ENCODE results near the gene TRIM46. TPM values are rescaled to one million over a fixed set of nuclear protein-coding genes. Genes with fewer than 3 reads are reported as not detected.

TRIM46 gene
- total and polyA plus RNA-seq, 7 donors: 0.16 to 3.0 (median 0.64) TPM; not detected in 1

DNA sequence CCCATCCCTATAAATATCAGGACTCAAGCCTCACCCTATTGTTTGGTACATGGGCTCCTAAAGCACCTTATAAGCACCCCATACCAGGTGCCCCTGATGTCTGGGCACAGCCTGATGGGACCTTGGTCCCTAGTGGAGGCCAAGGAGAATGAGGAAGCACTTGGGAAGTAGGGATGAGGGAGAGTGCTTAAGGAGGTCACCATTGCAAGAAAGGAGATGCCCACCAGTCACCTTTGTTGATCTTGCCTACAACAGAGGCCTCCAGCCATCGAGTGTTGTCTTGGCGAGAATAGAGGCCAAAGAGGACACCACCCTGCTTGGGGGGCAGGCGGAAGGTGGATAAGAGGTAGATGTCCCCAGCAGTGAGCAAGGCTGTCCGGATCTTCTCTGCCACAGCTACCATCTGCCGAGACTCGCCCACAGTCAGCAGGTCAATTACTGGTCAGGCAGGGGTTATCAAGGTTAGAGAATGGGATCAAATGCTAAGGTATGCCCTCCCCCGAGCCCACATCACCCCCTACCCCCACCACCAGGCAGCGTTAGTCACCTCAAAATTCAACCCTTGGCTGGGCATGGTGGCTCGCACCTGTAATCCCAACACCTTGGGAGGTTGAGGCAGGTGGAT lies 32.4 kb downstream of the TRIM46 start:
- H3K9me3 ChIP-seq: no peaks in the 10 kb centered on the region
- intact Hi-C loops (cut with DNase I): loop anchor here (5.0 kb wide), 1 partner anchor 36 kb away; a partner anchor contains a TSS
- H3K27me3 ChIP-seq: no peaks in the 10 kb centered on the region
- H3K4me3 ChIP-seq: no peak overlapping the region
- H3K36me3 ChIP-seq: peaks cover 0 to 14% (median 4%) of the 10 kb centered on the region in 4 donors
- DNase-seq: no peak
- 76 to 82% methylated on average over 9 of the region's 9 CpGs for WGBS, 2 donors
- H3K27ac ChIP-seq: peak overlapping the region; percentile 93 to 100 (median 98)
- TF ChIP-seq POLR2AphosphoS5 (IDR thresholded peaks at IDR 0.05) (no peak), CTCF (IDR thresholded peaks at IDR 0.05) (no peak), EP300 (IDR thresholded peaks at IDR 0.05) (no peak), POLR2A (IDR thresholded peaks at IDR 0.05) (no peak)
- H3K4me1 ChIP-seq: peaks cover 0 to 36% (median 30%) of the 10 kb centered on the region in 4 donors

GRCh38 chr1:155206891-155207805 lies 33.5 kb downstream of the TRIM46 start:
- 30 to 32% methylated on average over 13 of the region's 13 CpGs for WGBS, 2 donors
- DNase-seq: peak; percentile 93
- peaks cover 0 to 36% (median 30%) of the 10 kb centered on the region in 4 donors for H3K4me1 ChIP-seq

DNA sequence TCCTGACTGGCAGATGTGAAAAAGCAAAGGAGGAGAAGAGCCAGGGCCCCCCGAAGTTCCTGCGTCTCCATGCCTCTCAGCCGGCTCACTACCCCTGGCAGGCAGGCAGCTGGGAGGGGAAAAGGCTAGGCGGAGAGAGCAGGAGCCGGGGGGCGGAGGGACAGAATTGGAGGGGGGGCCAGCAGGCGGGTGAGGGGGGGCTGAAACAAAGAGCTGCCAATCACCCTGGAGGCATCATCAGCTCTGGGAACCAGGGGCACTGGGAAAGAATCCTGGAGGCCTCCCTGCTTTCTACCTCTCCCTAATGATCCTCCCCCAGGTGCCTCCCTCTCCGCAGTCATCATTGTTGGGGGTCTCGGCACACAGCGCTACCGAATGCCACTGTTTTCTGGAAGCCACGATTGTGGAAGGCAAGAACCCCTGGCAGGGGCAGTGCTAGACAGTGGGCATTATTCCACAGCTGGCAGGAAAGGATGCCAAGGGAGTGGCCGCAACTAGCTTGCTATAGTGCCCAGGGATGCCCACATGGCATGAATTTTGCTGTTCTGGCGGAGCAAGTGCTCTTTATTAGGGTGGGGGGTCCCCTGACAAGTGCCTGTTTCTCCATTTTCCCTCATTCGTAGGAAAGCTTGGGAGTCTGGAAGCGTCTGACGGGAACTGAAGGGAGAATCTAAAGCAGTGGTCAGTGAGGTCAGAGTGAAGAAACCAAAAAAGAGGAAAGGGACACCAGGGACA lies 34.3 kb downstream of the TRIM46 start, which contains the start of gene THBS3:
TSS of gene THBS3 (minus strand) at position 92 of the 735 bp plus-strand sequence. CDS start at position 71, 21 bp downstream.
- TF ChIP-seq POLR2AphosphoS5 (IDR thresholded peaks at IDR 0.05): no peak
- TF ChIP-seq EP300 (IDR thresholded peaks at IDR 0.05): no peak
- TF ChIP-seq CTCF (IDR thresholded peaks at IDR 0.05): no peak
- no peak for TF ChIP-seq POLR2A (IDR thresholded peaks at IDR 0.05)
- WGBS, 2 donors: 33 to 38% methylated on average over 17 of the region's 17 CpGs
- Histone ChIP-seq H3K27me3 (no peaks in the 10 kb centered on the region), H3K4me3 (peak within 1 kb of the TSS; percentile 49 to 86 (median 75)), H3K4me1 (peaks cover 0 to 36% (median 30%) of the 10 kb centered on the region in 4 donors), H3K27ac (peak within 1 kb of the TSS; percentile 93 to 100 (median 98)), H3K36me3 (peaks cover 0 to 12% (median 0%) of the 10 kb centered on the region in 4 donors), H3K9me3 (no peaks in the 10 kb centered on the region)
- intact Hi-C loops (cut with DNase I): loop anchor here (1.0 to 5.0 kb wide), 4 partner anchors 14 to 116 kb away; a partner anchor contains a TSS
- DNase-seq: peak; percentile 79

More at GRCh38 chr1:155206891-155207805, 33.5 kb downstream of the TRIM46 start:
- Histone ChIP-seq H3K27ac (peak overlapping the region; percentile 93 to 100 (median 98)), H3K4me3 (peak overlapping the region; percentile 49 to 86 (median 75)), H3K36me3 (peaks cover 0 to 13% (median 1%) of the 10 kb centered on the region in 4 donors), H3K27me3 (no peaks in the 10 kb centered on the region), H3K9me3 (no peaks in the 10 kb centered on the region)
- no peak for TF ChIP-seq POLR2A (IDR thresholded peaks at IDR 0.05)
- TF ChIP-seq POLR2AphosphoS5 (IDR thresholded peaks at IDR 0.05): peak in 2 of 4 donors; percentile 40 to 42
- no peak for TF ChIP-seq EP300 (IDR thresholded peaks at IDR 0.05)
- peak; percentile 79 to 89 (median 88) for TF ChIP-seq CTCF (IDR thresholded peaks at IDR 0.05)
- intact Hi-C loops (cut with DNase I): loop anchor here (5.0 kb wide), 1 partner anchor 35 kb away; a partner anchor contains a TSS

All from sigmoid colon (tissue), 7 donors.